ENCODE measurements around the gene CAMK1. TPM values are rescaled to one million over a fixed set of nuclear protein-coding genes. Genes with fewer than 3 reads are reported as not detected.

CAMK1 gene
- total and polyA plus RNA-seq, 9 of the 15 experiments (the other 6 are each of a cell fraction or from before 2014, with no cell fraction given): 0.23 to 10.7 (median 6.0) TPM

DNA sequence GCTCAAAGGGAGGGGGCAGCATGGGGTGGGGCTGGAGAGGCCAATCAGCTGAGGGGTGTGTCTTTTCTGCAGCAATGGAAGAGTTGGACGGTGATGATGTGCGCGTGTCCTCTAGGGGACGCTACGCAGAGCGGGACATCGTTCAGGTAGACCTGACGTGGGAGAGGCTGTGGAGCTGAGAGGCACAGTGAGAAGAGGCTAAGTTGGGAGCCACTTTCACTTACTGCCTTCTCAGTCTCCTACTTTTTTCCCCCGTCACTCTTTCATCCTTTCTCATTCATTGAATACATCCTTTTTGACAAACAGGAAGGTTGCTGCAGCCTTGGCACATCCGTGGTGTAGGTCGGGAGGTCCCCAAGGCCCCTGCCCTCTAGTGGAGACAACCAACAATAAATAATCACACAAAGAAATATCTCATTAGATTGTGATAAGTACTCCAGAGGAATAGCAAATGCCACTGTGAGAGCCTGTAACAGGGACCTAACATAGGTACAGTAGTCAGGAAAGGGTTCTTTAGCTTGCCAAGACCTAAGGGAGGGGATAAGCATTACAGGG lies 42.6 kb downstream of the CAMK1 start (continued):
- TF ChIP-seq, protein P1, sequence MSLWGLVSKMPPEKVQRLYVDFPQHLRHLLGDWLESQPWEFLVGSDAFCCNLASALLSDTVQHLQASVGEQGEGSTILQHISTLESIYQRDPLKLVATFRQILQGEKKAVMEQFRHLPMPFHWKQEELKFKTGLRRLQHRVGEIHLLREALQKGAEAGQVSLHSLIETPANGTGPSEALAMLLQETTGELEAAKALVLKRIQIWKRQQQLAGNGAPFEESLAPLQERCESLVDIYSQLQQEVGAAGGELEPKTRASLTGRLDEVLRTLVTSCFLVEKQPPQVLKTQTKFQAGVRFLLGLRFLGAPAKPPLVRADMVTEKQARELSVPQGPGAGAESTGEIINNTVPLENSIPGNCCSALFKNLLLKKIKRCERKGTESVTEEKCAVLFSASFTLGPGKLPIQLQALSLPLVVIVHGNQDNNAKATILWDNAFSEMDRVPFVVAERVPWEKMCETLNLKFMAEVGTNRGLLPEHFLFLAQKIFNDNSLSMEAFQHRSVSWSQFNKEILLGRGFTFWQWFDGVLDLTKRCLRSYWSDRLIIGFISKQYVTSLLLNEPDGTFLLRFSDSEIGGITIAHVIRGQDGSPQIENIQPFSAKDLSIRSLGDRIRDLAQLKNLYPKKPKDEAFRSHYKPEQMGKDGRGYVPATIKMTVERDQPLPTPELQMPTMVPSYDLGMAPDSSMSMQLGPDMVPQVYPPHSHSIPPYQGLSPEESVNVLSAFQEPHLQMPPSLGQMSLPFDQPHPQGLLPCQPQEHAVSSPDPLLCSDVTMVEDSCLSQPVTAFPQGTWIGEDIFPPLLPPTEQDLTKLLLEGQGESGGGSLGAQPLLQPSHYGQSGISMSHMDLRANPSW (CRISPR knock-in tag; IDR thresholded peaks at IDR 0.05): 0 out of 2 replicates have a peak, but pooled peaks have one; percentile 64
- TF ChIP-seq, protein P2, sequence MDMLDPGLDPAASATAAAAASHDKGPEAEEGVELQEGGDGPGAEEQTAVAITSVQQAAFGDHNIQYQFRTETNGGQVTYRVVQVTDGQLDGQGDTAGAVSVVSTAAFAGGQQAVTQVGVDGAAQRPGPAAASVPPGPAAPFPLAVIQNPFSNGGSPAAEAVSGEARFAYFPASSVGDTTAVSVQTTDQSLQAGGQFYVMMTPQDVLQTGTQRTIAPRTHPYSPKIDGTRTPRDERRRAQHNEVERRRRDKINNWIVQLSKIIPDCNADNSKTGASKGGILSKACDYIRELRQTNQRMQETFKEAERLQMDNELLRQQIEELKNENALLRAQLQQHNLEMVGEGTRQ (CRISPR knock-in tag; IDR thresholded peaks at IDR 0.05): no peak
- peak in 1 of 2 experiments; percentile 79; a peak in 2 of 4 replicates for TF ChIP-seq RCOR1 (IDR thresholded peaks at IDR 0.05; ENCODE audit: borderline replicate concordance in 1 of 2, low read depth in 2 of 2, low read length in 2 of 2)
- TF ChIP-seq, protein P3, sequence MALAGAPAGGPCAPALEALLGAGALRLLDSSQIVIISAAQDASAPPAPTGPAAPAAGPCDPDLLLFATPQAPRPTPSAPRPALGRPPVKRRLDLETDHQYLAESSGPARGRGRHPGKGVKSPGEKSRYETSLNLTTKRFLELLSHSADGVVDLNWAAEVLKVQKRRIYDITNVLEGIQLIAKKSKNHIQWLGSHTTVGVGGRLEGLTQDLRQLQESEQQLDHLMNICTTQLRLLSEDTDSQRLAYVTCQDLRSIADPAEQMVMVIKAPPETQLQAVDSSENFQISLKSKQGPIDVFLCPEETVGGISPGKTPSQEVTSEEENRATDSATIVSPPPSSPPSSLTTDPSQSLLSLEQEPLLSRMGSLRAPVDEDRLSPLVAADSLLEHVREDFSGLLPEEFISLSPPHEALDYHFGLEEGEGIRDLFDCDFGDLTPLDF (CRISPR knock-in tag; IDR thresholded peaks at IDR 0.05): peak; percentile 64; the same call in 1 of the 2 replicates
- TF ChIP-seq NCOA4 (IDR thresholded peaks at IDR 0.05; ENCODE audit: partially characterized antibody): no peak
- TF ChIP-seq BCOR (IDR thresholded peaks at IDR 0.05): 0 out of 2 replicates have a peak, but pooled peaks have one; percentile 37
- TF ChIP-seq, protein P4, sequence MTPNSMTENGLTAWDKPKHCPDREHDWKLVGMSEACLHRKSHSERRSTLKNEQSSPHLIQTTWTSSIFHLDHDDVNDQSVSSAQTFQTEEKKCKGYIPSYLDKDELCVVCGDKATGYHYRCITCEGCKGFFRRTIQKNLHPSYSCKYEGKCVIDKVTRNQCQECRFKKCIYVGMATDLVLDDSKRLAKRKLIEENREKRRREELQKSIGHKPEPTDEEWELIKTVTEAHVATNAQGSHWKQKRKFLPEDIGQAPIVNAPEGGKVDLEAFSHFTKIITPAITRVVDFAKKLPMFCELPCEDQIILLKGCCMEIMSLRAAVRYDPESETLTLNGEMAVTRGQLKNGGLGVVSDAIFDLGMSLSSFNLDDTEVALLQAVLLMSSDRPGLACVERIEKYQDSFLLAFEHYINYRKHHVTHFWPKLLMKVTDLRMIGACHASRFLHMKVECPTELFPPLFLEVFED (CRISPR knock-in tag; conservative IDR thresholded peaks at IDR 0.05): no peak
- TF ChIP-seq, protein P5, sequence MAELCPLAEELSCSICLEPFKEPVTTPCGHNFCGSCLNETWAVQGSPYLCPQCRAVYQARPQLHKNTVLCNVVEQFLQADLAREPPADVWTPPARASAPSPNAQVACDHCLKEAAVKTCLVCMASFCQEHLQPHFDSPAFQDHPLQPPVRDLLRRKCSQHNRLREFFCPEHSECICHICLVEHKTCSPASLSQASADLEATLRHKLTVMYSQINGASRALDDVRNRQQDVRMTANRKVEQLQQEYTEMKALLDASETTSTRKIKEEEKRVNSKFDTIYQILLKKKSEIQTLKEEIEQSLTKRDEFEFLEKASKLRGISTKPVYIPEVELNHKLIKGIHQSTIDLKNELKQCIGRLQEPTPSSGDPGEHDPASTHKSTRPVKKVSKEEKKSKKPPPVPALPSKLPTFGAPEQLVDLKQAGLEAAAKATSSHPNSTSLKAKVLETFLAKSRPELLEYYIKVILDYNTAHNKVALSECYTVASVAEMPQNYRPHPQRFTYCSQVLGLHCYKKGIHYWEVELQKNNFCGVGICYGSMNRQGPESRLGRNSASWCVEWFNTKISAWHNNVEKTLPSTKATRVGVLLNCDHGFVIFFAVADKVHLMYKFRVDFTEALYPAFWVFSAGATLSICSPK (IDR thresholded peaks at IDR 0.05; ENCODE audit: borderline replicate concordance): 0 out of 2 replicates have a peak, but pooled peaks have one; percentile 47
- peak; percentile 49; the same call in 1 of the 2 replicates for TF ChIP-seq JUND (IDR thresholded peaks at IDR 0.05; ENCODE audit: borderline replicate concordance, low read depth, low read length)
- TF ChIP-seq JUND (tag; IDR thresholded peaks at IDR 0.05; ENCODE audit: borderline replicate concordance, low read depth, low read length): 0 out of 3 replicates have a peak, but pooled peaks have one; percentile 41
- TF ChIP-seq STAT5A (IDR thresholded peaks at IDR 0.05; ENCODE audit: borderline replicate concordance, low read length): no peak
- TF ChIP-seq MAZ (CRISPR knock-in tag; conservative IDR thresholded peaks at IDR 0.05 in 1 of 2, IDR thresholded peaks at IDR 0.05 in 1 of 2): peak; percentile 12 to 32; a peak in 2 of 4 replicates
- no peak for TF ChIP-seq STAT5B (CRISPR knock-in tag; IDR thresholded peaks at IDR 0.05)
- peak; percentile 43; the same call in 1 of the 2 replicates for TF ChIP-seq ATF1 (CRISPR knock-in tag; IDR thresholded peaks at IDR 0.05)
- TF ChIP-seq ATF1 (tag; IDR thresholded peaks at IDR 0.05): peak; percentile 58
